Colonic mucosa (tissue), 4 donors: ENCODE results near the gene COL12A1. TPM values are rescaled to one million over a fixed set of nuclear protein-coding genes. Genes with fewer than 3 reads are reported as not detected.

ENCODE experiments used
- DNase-seq: peaks from one replicate; pipeline ENCODE4 v3.0.0-alpha.2; 2020
- H3K27ac ChIP-seq: fragments of 200-600 bp; one replicate; pipeline ENCODE4 v1.8.0; 2021
- H3K27me3 ChIP-seq: fragments of 200-600 bp; one replicate; pipeline ENCODE4 v1.8.0; 2021
- H3K36me3 ChIP-seq: fragments of 200-600 bp; one replicate; pipeline ENCODE4 v1.8.0; 2021
- H3K4me1 ChIP-seq: fragments of 200-600 bp; one replicate; pipeline ENCODE4 v1.8.0; 2021; ENCODE audit warnings: mild to moderate bottlenecking
- H3K4me3 ChIP-seq: fragments of 200-600 bp; one replicate; pipeline ENCODE4 v1.8.0; 2021
- H3K9ac ChIP-seq, 2 donors: one replicate each; pipeline ENCODE4 v1.7.0; 2013; ENCODE audit warnings: control low read depth in 2 of 2, low read depth in 2 of 2, low read length in 2 of 2
- H3K9me3 ChIP-seq: fragments of 200-600 bp; one replicate; pipeline ENCODE4 v1.8.0; 2021
- CTCF ChIP-seq: fragments of 200-600 bp; IDR thresholded peaks from one replicate; pipeline ENCODE4 v1.8.0; 2022; ENCODE audit warnings: antibody characterized with exemption, mild to moderate bottlenecking
- intact Hi-C: fragments of 100-400 bp; cut with DNase I; formaldehyde crosslinking; loops from one replicate; pipeline ENCODE4 v1.14.1; 2022
- total RNA-seq, 2 donors: library from RNA; stranded (reverse); fragmentation: NEBNext Ultra II Directional in 1 of 2; extraction: Animal tissue kit (Norgen Biotek cat#: 25700) in 1 of 2; gene quantifications; one replicate each; pipeline ENCODE4 v1.2.1, GENCODE V29; 2021
- donor health status: healthy.
- donor health status: DM: no; HTN: no; CAD: no.
- donor health status: DM: no; HTN: no; CAD: no.

COL12A1 gene
- total RNA-seq, 2 donors from 2014 or later: 3.6 to 20.2 TPM

GRCh38 chr6:75208298-75209183 is 2.7 kb upstream of the COL12A1 start:
- Histone ChIP-seq H3K36me3 (no peaks in the 10 kb centered on the region), H3K27ac (no peak overlapping the region), H3K9me3 (no peaks in the 10 kb centered on the region), H3K27me3 (peaks cover 42% of the 10 kb centered on the region), H3K4me1 (peaks cover 5% of the 10 kb centered on the region), H3K4me3 (no peak overlapping the region), H3K9ac (no peak overlapping the region)
- intact Hi-C loops: loop anchor here (2.0 to 5.0 kb wide), 3 partner anchors 796 to 1468 kb away; no protein-coding TSS in a partner anchor
- DNase-seq: peak; percentile 85
- peak; percentile 86 for TF ChIP-seq CTCF

GRCh38 chr6:75206576-75207342 is 906 bp upstream of the COL12A1 start:
- H3K27me3 ChIP-seq: peaks cover 49% of the 10 kb centered on the region

GRCh38 chr6:75204959-75205775 is 686 bp downstream of the COL12A1 start:
- Histone ChIP-seq H3K36me3 (no peaks in the 10 kb centered on the region), H3K4me1 (peaks cover 5% of the 10 kb centered on the region), H3K9me3 (no peaks in the 10 kb centered on the region), H3K9ac (peak overlapping the region; percentile 52 to 64), H3K4me3 (peak overlapping the region; percentile 31), H3K27ac (peak overlapping the region; percentile 43), H3K27me3 (peaks cover 54% of the 10 kb centered on the region)
- DNase-seq: no peak
- TF ChIP-seq CTCF: no peak
- intact Hi-C loops: loop anchor here (5.0 kb wide), 3 partner anchors 453 to 1348 kb away; no protein-coding TSS in a partner anchor

More at GRCh38 chr6:75206576-75207342, 906 bp upstream of the COL12A1 start:
- H3K4me1 ChIP-seq: peaks cover 5% of the 10 kb centered on the region
- H3K4me3 ChIP-seq: peak overlapping the region; percentile 31
- no peak for DNase-seq
- H3K27ac ChIP-seq: peak overlapping the region; percentile 43
- no peaks in the 10 kb centered on the region for H3K9me3 ChIP-seq
- no peaks in the 10 kb centered on the region for H3K36me3 ChIP-seq
- intact Hi-C loops: loop anchor here (5.0 kb wide), 2 partner anchors 794 to 1349 kb away; no protein-coding TSS in a partner anchor
- H3K9ac ChIP-seq: peak overlapping the region; percentile 24 to 31
- no peak for TF ChIP-seq CTCF

- peak; percentile 66 for DNase-seq
- Histone ChIP-seq H3K27me3 (peaks cover 54% of the 10 kb centered on the region), H3K4me3 (peak overlapping the region; percentile 31), H3K36me3 (no peaks in the 10 kb centered on the region), H3K27ac (peak overlapping the region; percentile 43), H3K9me3 (no peaks in the 10 kb centered on the region), H3K9ac (peak overlapping the region; percentile 47 to 52), H3K4me1 (peaks cover 5% of the 10 kb centered on the region)
- TF ChIP-seq CTCF: peak; percentile 46
- intact Hi-C loops: loop anchor here (5.0 kb wide), 1 partner anchor 452 kb away; no protein-coding TSS in a partner anchor
These were observed 1.5 kb downstream of the COL12A1 start for GRCh38 chr6:75204217-75204958.
